ENCODE data around the gene SNTB2. TPM values are rescaled to one million over a fixed set of nuclear protein-coding genes. Genes with fewer than 3 reads are reported as not detected.

Gene SNTB2
- total and polyA plus RNA-seq, 8 donors = 2.7 to 18.2 (median 10.0) TPM

- Histone ChIP-seq H3K27me3 (no peaks in the 10 kb centered on the region), H3K4me3 (no peak overlapping the region), H3K4me1 (peaks cover 0 to 11% (median 0%) of the 10 kb centered on the region in 3 donors), H3K9me3 (no peaks in the 10 kb centered on the region), H3K27ac (no peak overlapping the region), H3K36me3 (no peaks in the 10 kb centered on the region)
- FAIRE-seq (no peak), DNase-seq (no peak), ATAC-seq (no peak)
- intact Hi-C loops (cut with DNase I) = no loop called here
- TF ChIP-seq CTCF (IDR thresholded peaks at IDR 0.05) = no peak
Observed at GRCh38 chr16:69233124-69233523, 46.2 kb downstream of the SNTB2 start.

GRCh38 chr16:69234460-69234859 lies 47.5 kb downstream of the SNTB2 start:
- FAIRE-seq (no peak), DNase-seq (no peak), ATAC-seq (peak in 3 of 4 donors; percentile 39 to 55 (median 49))
- H3K36me3 ChIP-seq = no peaks in the 10 kb centered on the region
- TF ChIP-seq CTCF (IDR thresholded peaks at IDR 0.05) = no peak
- no peaks in the 10 kb centered on the region for H3K27me3 ChIP-seq
- H3K4me1 ChIP-seq = peaks cover 0 to 11% (median 0%) of the 10 kb centered on the region in 3 donors
- 44 to 54% methylated on average over 3 of the region's 3 CpGs for WGBS, 2 donors
- H3K4me3 ChIP-seq = no peak overlapping the region
- no peaks in the 10 kb centered on the region for H3K9me3 ChIP-seq
- no peak overlapping the region for H3K27ac ChIP-seq
- intact Hi-C loops (cut with DNase I) = no loop called here

GRCh38 chr16:69236319-69236718 lies 49.4 kb downstream of the SNTB2 start:
- ATAC-seq = no peak
- TF ChIP-seq CTCF (IDR thresholded peaks at IDR 0.05) = no peak
- Histone ChIP-seq H3K27me3 (no peaks in the 10 kb centered on the region), H3K9me3 (no peaks in the 10 kb centered on the region), H3K4me3 (no peak overlapping the region), H3K27ac (no peak overlapping the region), H3K4me1 (peaks cover 0 to 11% (median 0%) of the 10 kb centered on the region in 3 donors), H3K36me3 (no peaks in the 10 kb centered on the region)
- no peak for FAIRE-seq
- intact Hi-C loops (cut with DNase I) = no loop called here
- DNase-seq = no peak

GRCh38 chr16:69237296-69237695 lies 50.3 kb downstream of the SNTB2 start:
- intact Hi-C loops (cut with DNase I) = no loop called here
- ATAC-seq (no peak), FAIRE-seq (no peak), DNase-seq (no peak)
- no peak for TF ChIP-seq CTCF (IDR thresholded peaks at IDR 0.05)
- 96% methylated on average over 3 of the region's 3 CpGs for WGBS, 2 donors
- H3K4me3 ChIP-seq = no peak overlapping the region
- H3K27ac ChIP-seq = no peak overlapping the region
- no peaks in the 10 kb centered on the region for H3K9me3 ChIP-seq
- H3K36me3 ChIP-seq = no peaks in the 10 kb centered on the region
- H3K4me1 ChIP-seq = peaks cover 0 to 11% (median 0%) of the 10 kb centered on the region in 3 donors
- H3K27me3 ChIP-seq = no peaks in the 10 kb centered on the region

GRCh38 chr16:69239851-69240250 lies 52.9 kb downstream of the SNTB2 start:
- Histone ChIP-seq H3K27me3 (no peaks in the 10 kb centered on the region), H3K4me1 (peaks cover 0 to 17% (median 5%) of the 10 kb centered on the region in 3 donors)
- no peak for ATAC-seq

More at GRCh38 chr16:69239851-69240250, 52.9 kb downstream of the SNTB2 start:
- no peak for DNase-seq
- no peak for TF ChIP-seq CTCF (IDR thresholded peaks at IDR 0.05)
- intact Hi-C loops (cut with DNase I) = no loop called here
- no peak for FAIRE-seq
- H3K4me3 ChIP-seq = no peak overlapping the region
- 76 to 78% methylated on average over 1 of the region's 1 CpG for WGBS, 2 donors
- no peak overlapping the region for H3K27ac ChIP-seq
- H3K36me3 ChIP-seq = no peaks in the 10 kb centered on the region
- no peaks in the 10 kb centered on the region for H3K9me3 ChIP-seq
